ENCODE data around the gene EEFSEC. TPM values are rescaled to one million over a fixed set of nuclear protein-coding genes. Genes with fewer than 3 reads are reported as not detected.

EEFSEC gene
- total and polyA plus RNA-seq, 2 experiments from 2014 or later: 10.1 to 16.2 TPM

DNA sequence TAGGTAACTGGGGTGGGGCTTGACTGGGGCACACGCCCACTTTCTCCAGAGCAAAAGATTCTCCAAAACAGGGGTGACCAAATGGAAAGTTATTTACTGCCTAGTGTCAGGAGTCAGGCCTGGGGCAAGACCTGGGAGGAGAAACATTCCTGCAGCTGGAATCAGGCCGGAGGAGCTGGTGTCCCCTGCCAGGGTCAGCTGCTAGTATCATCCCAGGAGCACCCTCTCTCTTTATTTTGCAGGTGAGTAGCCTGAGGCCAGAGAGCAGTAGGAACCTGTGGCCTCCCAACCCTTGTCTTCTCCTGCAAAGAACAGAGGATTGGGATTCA is 280.5 kb downstream of the EEFSEC start:
- Histone ChIP-seq H3K4me3 (no peak overlapping the region), H3K27ac (ENCODE audit: low read depth) (no peak overlapping the region), H3K4me2 (peak overlapping the region; percentile 89), H3K36me3 (ENCODE audit: insufficient read depth) (no peaks in the 10 kb centered on the region), H3F3A (replicated peaks; ENCODE audit: low read depth) (peaks cover 18% of the 10 kb centered on the region; the same call in 1 of the 2 replicates), H3K27me3 (ENCODE audit: insufficient read depth) (peaks cover 49% of the 10 kb centered on the region), H3K79me2 (replicated peaks; ENCODE audit: insufficient read depth) (no peaks in the 10 kb centered on the region), H4K20me1 (replicated peaks; ENCODE audit: insufficient read depth) (no peaks in the 10 kb centered on the region), H3K4me1 (ENCODE audit: insufficient read depth) (peaks cover 31% of the 10 kb centered on the region), H2AFZ (no peak overlapping the region), H3K9me2 (ENCODE audit: insufficient read depth) (no peaks in the 10 kb centered on the region)
- H3K27ac Mint-ChIP-seq: no peak overlapping the region
- ATAC-seq (peak; percentile 2), DNase-seq (ENCODE audit: low spot score) (peak; percentile 63)
- no peaks in the 10 kb centered on the region for H3K9me3 Mint-ChIP-seq
- no peaks in the 10 kb centered on the region; the same call in 2 of the 3 replicates for H3K36me3 Mint-ChIP-seq (ENCODE audit: low read depth)
- peaks cover 42% of the 10 kb centered on the region for H3K4me1 Mint-ChIP-seq
- H3K27me3 Mint-ChIP-seq (ENCODE audit: insufficient read depth, low read depth, poor library complexity): peaks cover 57% of the 10 kb centered on the region
- peak overlapping the region; percentile 48; the same call in 2 of the 3 replicates for H3K4me3 Mint-ChIP-seq
- TF ChIP-seq CREB1 (CRISPR knock-in tag; IDR thresholded peaks at IDR 0.05; ENCODE audit: low read depth): no peak
- no peak for TF ChIP-seq EZH2 (IDR thresholded peaks at IDR 0.05; ENCODE audit: low read depth, unreplicated experiment)
- TF ChIP-seq STAT1 (IDR thresholded peaks at IDR 0.05; ENCODE audit: unreplicated experiment): no peak
- TF ChIP-seq EZH2phosphoT487 (IDR thresholded peaks at IDR 0.05; ENCODE audit: unreplicated experiment): no peak
- TF ChIP-seq, protein P1, sequence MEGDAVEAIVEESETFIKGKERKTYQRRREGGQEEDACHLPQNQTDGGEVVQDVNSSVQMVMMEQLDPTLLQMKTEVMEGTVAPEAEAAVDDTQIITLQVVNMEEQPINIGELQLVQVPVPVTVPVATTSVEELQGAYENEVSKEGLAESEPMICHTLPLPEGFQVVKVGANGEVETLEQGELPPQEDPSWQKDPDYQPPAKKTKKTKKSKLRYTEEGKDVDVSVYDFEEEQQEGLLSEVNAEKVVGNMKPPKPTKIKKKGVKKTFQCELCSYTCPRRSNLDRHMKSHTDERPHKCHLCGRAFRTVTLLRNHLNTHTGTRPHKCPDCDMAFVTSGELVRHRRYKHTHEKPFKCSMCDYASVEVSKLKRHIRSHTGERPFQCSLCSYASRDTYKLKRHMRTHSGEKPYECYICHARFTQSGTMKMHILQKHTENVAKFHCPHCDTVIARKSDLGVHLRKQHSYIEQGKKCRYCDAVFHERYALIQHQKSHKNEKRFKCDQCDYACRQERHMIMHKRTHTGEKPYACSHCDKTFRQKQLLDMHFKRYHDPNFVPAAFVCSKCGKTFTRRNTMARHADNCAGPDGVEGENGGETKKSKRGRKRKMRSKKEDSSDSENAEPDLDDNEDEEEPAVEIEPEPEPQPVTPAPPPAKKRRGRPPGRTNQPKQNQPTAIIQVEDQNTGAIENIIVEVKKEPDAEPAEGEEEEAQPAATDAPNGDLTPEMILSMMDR (conservative IDR thresholded peaks at IDR 0.05; ENCODE audit: low read depth in 2 of 2): no peak
- no peak for TF ChIP-seq NANOG (IDR thresholded peaks at IDR 0.05; ENCODE audit: borderline replicate concordance)
- no peak for TF ChIP-seq ZNF114 (CRISPR knock-in tag; IDR thresholded peaks at IDR 0.05)
- TF ChIP-seq, protein P2, sequence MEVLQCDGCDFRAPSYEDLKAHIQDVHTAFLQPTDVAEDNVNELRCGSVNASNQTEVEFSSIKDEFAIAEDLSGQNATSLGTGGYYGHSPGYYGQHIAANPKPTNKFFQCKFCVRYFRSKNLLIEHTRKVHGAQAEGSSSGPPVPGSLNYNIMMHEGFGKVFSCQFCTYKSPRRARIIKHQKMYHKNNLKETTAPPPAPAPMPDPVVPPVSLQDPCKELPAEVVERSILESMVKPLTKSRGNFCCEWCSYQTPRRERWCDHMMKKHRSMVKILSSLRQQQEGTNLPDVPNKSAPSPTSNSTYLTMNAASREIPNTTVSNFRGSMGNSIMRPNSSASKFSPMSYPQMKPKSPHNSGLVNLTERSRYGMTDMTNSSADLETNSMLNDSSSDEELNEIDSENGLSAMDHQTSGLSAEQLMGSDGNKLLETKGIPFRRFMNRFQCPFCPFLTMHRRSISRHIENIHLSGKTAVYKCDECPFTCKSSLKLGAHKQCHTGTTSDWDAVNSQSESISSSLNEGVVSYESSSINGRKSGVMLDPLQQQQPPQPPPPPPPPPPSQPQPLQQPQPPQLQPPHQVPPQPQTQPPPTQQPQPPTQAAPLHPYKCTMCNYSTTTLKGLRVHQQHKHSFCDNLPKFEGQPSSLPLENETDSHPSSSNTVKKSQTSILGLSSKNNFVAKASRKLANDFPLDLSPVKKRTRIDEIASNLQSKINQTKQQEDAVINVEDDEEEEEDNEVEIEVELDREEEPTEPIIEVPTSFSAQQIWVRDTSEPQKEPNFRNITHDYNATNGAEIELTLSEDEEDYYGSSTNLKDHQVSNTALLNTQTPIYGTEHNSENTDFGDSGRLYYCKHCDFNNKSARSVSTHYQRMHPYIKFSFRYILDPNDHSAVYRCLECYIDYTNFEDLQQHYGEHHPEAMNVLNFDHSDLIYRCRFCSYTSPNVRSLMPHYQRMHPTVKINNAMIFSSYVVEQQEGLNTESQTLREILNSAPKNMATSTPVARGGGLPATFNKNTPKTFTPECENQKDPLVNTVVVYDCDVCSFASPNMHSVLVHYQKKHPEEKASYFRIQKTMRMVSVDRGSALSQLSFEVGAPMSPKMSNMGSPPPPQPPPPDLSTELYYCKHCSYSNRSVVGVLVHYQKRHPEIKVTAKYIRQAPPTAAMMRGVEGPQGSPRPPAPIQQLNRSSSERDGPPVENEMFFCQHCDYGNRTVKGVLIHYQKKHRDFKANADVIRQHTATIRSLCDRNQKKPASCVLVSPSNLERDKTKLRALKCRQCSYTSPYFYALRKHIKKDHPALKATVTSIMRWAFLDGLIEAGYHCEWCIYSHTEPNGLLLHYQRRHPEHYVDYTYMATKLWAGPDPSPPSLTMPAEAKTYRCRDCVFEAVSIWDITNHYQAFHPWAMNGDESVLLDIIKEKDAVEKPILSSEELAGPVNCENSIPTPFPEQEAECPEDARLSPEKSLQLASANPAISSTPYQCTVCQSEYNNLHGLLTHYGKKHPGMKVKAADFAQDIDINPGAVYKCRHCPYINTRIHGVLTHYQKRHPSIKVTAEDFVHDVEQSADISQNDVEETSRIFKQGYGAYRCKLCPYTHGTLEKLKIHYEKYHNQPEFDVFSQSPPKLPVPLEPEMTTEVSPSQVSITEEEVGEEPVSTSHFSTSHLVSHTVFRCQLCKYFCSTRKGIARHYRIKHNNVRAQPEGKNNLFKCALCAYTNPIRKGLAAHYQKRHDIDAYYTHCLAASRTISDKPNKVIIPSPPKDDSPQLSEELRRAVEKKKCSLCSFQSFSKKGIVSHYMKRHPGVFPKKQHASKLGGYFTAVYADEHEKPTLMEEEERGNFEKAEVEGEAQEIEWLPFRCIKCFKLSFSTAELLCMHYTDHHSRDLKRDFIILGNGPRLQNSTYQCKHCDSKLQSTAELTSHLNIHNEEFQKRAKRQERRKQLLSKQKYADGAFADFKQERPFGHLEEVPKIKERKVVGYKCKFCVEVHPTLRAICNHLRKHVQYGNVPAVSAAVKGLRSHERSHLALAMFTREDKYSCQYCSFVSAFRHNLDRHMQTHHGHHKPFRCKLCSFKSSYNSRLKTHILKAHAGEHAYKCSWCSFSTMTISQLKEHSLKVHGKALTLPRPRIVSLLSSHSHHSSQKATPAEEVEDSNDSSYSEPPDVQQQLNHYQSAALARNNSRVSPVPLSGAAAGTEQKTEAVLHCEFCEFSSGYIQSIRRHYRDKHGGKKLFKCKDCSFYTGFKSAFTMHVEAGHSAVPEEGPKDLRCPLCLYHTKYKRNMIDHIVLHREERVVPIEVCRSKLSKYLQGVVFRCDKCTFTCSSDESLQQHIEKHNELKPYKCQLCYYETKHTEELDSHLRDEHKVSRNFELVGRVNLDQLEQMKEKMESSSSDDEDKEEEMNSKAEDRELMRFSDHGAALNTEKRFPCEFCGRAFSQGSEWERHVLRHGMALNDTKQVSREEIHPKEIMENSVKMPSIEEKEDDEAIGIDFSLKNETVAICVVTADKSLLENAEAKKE (CRISPR knock-in tag; IDR thresholded peaks at IDR 0.05): no peak
